Measurements from ENCODE around the gene APOM. TPM values are rescaled to one million over a fixed set of nuclear protein-coding genes. Genes with fewer than 3 reads are reported as not detected.

The APOM gene
- total RNA-seq, 1 donor from 2014 or later, result 0.85 TPM

GRCh38 chr6:31643818-31644454, 11.8 kb upstream of the APOM start:
- Mint-ChIP-seq H3K27ac (ENCODE audit: unreplicated experiment) (no peak overlapping the region), H3K27me3 (ENCODE audit: low read depth) (no peaks in the 10 kb centered on the region), H3K9me3 (ENCODE audit: low read depth) (no peaks in the 10 kb centered on the region), H3K4me1 (ENCODE audit: low read depth) (no peaks in the 10 kb centered on the region), H3K4me3 (ENCODE audit: unreplicated experiment) (no peak overlapping the region), H3K36me3 (ENCODE audit: low read depth) (peaks cover 36% of the 10 kb centered on the region)
- TF ChIP-seq CTCF (IDR thresholded peaks at IDR 0.05), result no peak
- no peak for DNase-seq (ENCODE audit: low spot score)

- no peak for TF ChIP-seq CTCF (IDR thresholded peaks at IDR 0.05)
- H3K4me3 Mint-ChIP-seq (ENCODE audit: unreplicated experiment), result no peak overlapping the region
- peak overlapping the region; percentile 33 for H3K27ac Mint-ChIP-seq (ENCODE audit: unreplicated experiment)
- H3K9me3 Mint-ChIP-seq (ENCODE audit: low read depth), result no peaks in the 10 kb centered on the region
- no peaks in the 10 kb centered on the region for H3K27me3 Mint-ChIP-seq (ENCODE audit: low read depth)
- H3K36me3 Mint-ChIP-seq (ENCODE audit: low read depth), result peaks cover 41% of the 10 kb centered on the region
- no peak for DNase-seq (ENCODE audit: low spot score)
- peaks cover 7% of the 10 kb centered on the region for H3K4me1 Mint-ChIP-seq (ENCODE audit: low read depth)
These were observed 10.4 kb upstream of the APOM start for GRCh38 chr6:31645325-31645724.

GRCh38 chr6:31651602-31652191, 4.0 kb upstream of the APOM start:
- TF ChIP-seq CTCF (IDR thresholded peaks at IDR 0.05), result no peak
- H3K36me3 Mint-ChIP-seq (ENCODE audit: low read depth), result peaks cover 23% of the 10 kb centered on the region

GRCh38 chr6:31652925-31653724, 2.6 kb upstream of the APOM start:
- Mint-ChIP-seq H3K4me1 (ENCODE audit: low read depth) (peaks cover 34% of the 10 kb centered on the region), H3K27ac (ENCODE audit: unreplicated experiment) (peak overlapping the region; percentile 99), H3K4me3 (ENCODE audit: unreplicated experiment) (peak overlapping the region; percentile 89), H3K9me3 (ENCODE audit: low read depth) (no peaks in the 10 kb centered on the region), H3K36me3 (ENCODE audit: low read depth) (peaks cover 12% of the 10 kb centered on the region), H3K27me3 (ENCODE audit: low read depth) (no peaks in the 10 kb centered on the region)
- TF ChIP-seq CTCF (IDR thresholded peaks at IDR 0.05), result peak; percentile 48
- no peak for DNase-seq (ENCODE audit: low spot score)

More at GRCh38 chr6:31651602-31652191, 4.0 kb upstream of the APOM start:
- Mint-ChIP-seq H3K27me3 (ENCODE audit: low read depth) (no peaks in the 10 kb centered on the region), H3K9me3 (ENCODE audit: low read depth) (no peaks in the 10 kb centered on the region), H3K27ac (ENCODE audit: unreplicated experiment) (peak overlapping the region; percentile 99), H3K4me3 (ENCODE audit: unreplicated experiment) (peak overlapping the region; percentile 89), H3K4me1 (ENCODE audit: low read depth) (peaks cover 28% of the 10 kb centered on the region)
- DNase-seq (ENCODE audit: low spot score), result no peak

GRCh38 chr6:31654574-31655348, 933 bp upstream of the APOM start:
- Mint-ChIP-seq H3K27ac (ENCODE audit: unreplicated experiment) (peak overlapping the region; percentile 32), H3K4me3 (ENCODE audit: unreplicated experiment) (no peak overlapping the region), H3K4me1 (ENCODE audit: low read depth) (peaks cover 48% of the 10 kb centered on the region), H3K27me3 (ENCODE audit: low read depth) (no peaks in the 10 kb centered on the region), H3K9me3 (ENCODE audit: low read depth) (no peaks in the 10 kb centered on the region), H3K36me3 (ENCODE audit: low read depth) (peaks cover 4% of the 10 kb centered on the region)
- DNase-seq (ENCODE audit: low spot score), result no peak
- TF ChIP-seq CTCF (IDR thresholded peaks at IDR 0.05), result no peak

Measured in chondrocyte (in vitro differentiated cells).